T-helper 9 cell (primary cell): ENCODE measurements around the gene CLDN15.
"Not testable (repeated sequence)": the region's sequence is repeated elsewhere in the genome, so short reads cannot be mapped to it uniquely, and the experiment has no call there.

Experiments
- DNase-seq: peaks from one replicate; pipeline ENCODE4 v3.0.0-alpha.2; 2020

Gene CLDN15

DNA sequence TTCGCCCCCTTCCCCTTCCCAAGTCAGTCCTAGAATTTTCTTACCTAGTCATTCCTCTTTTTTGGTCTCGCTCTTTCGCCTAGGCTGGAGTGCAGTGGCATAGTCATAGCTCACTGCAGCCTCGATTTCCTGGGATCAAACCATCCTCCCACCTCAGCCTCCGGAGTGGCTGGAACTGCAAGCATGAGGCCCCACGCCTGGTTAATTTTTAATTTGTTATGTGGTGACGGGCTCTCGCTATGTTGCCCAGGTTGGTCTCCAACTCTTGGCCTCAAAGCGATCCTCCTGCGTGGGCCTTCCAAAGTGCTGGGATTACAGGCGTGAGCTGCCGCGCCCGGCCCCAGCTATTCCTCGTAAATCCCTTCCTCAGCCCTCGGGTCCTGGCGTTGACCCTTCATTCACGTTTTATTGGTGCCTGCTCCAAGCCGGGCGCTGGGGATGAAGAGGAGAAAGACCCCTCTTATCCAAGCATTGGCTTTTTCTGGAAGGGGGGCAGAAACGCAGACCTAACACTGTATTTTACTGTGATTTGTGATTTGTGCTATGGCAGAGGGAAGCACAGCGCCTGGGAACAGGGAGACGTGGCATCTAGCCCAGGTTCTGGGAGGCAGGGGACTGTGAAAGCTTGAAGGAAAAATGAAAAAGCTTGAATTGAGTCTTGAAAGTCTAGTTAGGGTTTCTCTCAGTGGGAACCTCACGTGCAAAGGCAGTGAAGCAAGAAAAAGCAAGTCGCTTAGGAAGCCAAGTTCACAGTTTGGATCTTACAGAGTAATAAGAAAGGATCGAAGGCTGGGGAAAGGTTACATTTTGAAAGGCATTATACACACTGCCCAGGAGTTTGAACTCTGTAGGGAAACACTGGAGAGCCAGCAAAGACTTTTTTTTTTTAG is 19.1 kb downstream of the CLDN15 start:
- no peak for DNase-seq

DNA sequence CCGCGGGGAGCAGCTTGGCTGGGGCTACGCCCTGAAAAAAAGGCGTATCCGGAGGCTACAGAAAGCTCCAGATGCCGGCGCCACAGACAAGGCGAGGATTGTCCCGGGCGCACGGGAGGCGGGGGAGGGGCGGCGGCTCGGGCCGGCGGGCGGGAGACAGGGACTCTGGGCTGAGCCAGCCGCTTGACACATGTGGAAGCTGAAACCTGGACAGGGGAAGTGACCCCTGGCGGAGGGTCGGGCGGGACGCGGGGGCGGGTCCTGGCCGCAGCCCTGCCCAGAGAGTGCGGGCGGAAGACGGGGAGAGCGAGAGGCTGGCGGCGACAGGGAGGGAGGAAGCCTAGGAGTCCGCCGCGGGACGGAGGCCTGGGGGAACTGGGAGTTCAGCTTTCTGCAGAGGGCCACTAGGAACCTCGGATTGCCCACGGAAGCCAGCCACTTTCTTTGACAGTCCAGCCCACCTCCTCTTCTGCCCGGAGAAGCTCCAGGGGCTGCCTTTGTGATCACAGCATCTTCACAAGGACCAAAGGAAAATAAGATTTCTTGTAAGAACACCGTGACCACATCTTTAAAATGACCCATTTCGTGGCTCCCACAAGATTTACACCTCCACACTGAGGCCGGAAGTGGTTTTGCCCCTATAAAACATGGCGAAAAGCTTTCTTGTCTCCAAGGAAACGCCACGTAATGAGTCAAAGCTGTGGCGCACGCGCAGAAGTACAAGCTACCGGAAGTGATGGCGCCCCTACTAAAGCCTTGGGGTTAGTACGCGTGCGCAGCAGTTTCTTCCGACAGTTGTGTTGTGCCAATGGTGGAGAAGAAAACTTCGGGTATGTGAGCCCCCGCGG is 20.0 kb downstream of the CLDN15 start, which contains the start of the genes PLOD3 and ZNHIT1:
TSS of gene PLOD3 (minus strand) at position 194 of the 848 bp plus-strand sequence. CDS start 307 bp downstream, outside the sequence.
TSS of gene ZNHIT1 (plus strand) at position 778 of the 848 bp plus-strand sequence. CDS start at position 809, 31 bp downstream.
- peak; percentile 92 for DNase-seq

DNA sequence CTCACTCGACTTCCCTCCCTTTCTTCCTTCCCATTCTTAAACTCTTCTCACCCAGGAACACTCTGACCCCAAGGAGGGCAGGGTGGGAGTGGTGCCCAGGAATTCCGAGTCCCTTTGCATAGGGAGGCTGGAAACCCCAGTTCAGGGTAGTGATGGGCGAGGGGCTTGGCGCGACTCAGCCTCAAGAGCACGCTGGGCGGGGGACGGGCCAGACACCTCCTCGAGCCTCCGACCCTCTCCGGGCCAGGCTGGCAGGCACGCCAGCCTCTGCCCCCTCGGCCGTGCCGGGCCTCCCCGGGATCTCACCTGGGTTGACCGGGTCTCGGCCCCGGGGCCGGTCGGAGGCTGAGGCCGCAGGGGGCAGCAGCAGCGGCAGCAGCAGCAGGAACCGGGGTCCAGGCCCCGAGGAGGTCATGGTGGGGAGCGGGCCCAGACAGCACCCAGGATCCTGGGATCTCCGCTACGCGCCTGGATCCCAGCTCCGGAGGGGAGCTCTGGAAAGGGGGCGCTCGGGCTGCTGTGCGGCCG is 20.7 kb downstream of the CLDN15 start:
- no peak for DNase-seq

DNA sequence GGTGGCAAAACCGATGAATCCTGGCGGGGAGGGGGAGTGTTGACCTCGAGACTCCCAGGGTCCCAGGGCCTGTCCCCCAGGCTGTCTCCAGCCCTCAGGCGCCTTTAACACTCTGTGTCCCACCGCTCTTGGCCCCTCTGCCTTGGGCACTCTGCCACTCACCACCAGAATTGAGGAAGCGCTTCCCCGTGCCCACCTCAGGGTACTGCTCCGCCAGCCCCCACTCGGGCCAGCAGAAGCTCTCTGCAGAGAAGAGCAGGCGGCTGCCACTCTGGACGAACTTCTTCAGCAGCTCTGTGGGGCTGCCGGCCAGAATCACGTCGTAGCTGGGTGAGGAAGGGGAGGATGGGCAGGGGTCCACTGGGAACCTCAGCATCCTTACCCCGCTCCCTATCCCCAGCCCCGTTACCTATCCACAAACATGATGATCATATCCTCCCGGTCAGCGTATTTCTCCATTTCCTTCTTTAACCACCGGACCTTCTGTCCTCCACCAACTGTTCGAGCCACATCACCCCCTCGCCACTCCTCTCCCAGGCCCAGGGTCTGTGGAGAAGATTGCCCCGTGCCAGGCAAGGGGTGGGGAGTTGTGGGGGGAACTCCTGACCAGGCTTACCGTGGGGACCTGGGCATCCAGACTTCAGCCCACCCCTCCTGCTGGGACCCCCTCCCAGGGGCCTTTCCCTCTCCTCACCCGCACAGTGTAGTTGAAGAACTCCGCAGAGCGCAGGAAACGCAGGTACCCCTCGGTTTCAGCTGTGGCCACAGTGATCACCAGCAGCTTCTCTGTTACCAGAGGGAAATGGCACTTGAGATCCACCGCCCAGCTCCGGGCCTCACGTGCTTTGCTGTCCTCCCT is 21.4 kb downstream of the CLDN15 start:
- no peak for DNase-seq

DNA sequence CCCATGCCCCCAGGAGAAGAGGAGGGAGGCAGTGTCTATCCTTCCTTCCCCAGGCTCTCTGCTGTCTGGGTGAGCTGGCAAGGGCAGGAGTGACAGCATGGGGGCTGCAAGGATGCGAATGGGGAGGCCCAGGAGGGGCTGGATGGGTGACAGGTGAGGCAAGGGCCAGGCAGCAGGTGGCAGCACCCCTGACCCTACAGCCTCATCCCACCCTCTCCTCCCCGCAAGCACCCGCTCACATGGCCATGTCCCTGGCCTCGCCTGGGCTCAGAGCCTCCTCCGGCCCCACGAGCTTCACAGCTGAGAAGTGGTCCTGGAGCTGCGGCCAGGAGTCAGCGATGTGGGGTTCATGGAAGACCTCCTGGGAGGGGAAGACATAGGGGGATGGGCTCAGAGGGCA is 25.6 kb downstream of the CLDN15 start:
- no peak for DNase-seq

DNA sequence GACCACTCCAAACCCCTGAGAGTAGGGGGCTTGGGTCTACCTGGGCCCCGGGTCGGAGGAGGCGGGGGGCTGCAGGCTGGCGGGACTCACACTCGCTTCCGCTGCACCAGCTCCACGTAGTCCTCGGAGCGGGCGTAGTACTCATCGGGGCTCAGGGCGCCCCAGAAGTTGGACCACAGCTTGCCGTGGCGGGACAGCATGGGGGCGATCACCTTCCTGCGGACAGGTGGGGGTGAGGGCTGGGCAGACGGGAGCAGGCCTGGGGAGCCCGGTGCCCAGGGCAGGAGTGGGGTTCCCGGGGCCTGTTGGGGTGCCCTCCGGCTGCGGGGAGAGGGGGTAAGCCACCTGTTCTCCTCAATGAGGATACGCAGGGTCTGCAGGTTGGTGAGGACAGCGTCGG is 26.1 kb downstream of the CLDN15 start:
- DNase-seq = no peak

DNA sequence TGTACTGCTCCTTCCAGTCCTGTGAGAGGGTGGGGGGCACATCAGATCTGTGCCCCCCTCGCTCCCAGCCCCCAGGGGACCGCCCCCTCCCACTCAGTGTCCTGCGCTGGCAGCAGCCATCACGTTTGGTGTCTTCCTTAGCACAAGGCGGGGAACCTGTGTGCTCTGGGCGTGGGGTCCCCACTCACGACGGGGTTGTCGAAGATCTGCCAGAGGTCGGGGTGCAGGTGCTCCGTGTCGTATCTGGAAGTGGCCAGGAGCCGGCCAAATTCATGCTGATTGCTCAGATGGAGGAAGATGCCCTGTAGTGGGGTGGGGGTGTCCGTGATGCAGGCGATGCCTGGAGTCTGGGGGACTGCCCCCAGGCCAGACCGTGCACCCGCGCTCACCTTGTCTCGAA is 27.5 kb downstream of the CLDN15 start:
- no peak for DNase-seq

DNA sequence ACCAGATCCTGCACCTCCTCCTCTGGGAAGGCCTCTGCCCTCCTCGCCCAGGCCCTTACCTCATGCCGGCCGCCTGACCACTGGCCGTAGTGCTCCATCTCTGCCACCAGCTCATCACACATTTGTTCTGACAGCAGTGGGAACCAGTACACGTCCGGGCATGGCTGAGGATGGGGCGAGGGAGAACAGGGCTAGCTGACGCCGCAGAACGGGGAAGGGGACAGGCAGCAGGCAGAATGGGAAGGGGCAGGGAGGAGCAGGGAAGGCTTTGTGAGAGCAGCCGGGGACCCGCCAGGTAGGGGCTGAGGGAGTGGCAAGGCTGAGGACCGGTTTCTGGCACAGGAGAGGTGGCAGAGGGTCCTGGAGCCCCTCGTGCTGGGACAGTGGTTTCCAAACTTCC is 28.8 kb downstream of the CLDN15 start:
- DNase-seq = no peak

DNA sequence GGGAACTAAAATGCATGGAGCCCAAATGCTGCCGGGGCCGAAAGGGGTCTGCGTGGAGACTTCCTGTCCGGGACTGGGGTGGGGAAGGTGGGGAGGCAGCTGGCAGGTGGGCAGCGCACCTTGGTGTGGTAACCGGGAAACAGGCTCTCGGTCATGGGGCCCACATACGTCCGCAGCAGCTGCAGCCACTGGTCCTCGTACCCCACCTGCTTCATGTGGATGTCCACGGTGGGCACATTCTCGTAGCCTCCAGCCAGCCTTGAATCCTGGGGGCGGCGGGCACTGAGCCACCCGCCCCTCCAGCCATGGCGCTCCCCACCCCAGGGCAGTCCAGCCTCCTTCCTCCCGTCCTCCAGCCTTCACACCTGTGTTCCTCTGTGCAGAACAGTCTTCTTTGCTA is 30.1 kb downstream of the CLDN15 start:
- DNase-seq = no peak

DNA sequence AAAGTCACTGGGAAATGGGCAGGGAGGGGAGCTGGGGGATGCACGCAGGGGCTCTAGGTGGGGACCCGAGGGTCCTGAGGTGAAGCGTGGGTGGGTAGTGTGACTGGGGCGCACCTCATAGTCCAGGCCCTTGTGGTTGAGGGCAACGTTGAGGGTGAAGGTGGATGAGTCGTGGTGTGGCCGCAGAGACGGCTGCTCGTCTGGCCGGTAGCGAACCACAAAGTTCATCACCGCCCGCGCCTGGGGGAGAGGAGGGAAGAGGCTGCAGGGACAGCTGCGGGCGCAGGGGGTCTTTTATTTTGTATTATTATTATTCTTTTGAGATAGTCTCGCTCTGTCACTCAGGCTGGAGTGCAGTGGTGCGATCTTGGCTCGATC is 30.9 kb downstream of the CLDN15 start:
- no peak for DNase-seq

DNA sequence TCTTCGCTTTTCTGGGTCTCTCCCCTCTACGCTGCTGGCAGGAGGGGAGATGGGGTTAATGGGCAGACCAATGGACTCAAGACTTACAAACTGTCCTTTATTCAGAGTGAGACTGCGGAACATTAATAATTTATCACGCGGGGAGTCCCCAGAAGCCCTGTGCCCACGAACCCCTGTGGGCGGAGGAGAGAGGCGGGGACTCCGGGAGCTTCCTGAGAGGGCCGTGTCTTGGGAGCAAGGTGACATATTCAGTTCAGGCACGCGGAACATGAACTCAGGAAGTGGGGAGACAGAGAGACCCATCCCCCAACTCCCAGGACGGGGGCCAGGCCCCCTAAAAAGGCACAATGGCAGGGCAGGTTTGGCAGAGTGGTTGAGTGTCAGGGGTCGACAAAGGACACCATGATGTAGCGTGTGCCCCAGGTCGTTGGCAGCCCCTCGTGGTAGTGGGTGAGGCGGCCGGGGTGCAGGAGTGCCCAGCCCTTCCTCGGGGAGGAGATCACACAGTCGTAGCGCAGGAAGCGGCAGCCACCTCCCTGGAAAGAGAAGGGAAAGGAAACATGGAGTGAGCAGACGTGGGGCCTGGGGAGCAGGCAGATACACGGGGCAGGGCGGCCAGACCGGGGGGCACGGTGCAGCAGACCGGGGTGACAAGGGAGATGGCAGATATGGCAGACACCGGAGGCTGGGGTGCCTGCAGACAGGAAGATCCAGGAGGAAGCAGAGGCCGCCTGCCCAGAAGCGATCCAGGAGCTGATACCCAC is 31.5 kb downstream of the CLDN15 start:
- no peak for DNase-seq

DNA sequence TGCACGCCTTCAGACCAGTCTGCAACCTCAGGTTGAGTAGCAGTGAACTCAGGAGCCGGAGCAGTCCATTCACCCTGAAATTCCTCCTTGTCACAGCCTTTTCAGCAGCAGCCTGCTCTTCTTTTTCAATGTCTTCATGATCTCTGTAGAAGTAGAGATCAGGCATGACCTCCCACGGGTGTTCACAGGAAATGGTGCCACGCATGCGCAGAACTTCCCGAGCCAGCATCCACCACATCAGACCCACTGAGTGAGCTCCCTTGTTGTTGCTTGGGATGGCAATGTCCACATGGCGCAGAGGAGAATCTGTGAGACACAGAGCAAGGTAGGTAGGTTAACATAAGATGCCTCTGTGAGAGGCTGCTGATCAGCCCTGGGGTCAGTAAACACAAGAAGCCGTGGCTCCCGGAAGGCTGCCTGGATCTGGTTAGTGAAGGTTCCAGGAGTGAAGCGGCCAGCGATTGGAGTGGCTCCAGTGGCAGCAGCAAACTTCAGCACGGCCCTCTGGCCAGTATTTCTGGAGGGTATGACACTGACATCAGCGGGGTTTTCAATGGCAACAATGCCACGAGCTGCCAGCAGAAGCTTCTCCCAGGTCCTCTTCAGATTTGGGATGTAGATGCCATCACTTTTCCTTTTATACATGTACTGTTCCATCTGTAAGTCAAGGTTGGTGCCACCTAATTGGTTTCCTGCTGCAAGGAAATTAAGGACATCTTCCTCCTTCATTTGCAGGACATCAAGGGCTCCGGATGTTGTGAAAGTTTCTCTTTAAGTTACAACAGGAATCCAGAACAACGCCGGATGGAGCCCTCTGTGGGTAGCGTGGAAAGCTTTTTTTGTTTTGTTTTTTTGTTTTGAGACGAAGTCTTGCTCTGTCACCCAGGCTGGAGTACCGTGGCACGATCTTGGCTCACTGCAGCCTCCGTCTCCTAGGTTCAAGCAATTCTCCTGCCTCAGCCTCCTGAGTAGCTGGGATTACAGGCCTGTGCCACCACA is 33.6 kb downstream of the CLDN15 start:
- DNase-seq = not testable (repeated sequence)

DNA sequence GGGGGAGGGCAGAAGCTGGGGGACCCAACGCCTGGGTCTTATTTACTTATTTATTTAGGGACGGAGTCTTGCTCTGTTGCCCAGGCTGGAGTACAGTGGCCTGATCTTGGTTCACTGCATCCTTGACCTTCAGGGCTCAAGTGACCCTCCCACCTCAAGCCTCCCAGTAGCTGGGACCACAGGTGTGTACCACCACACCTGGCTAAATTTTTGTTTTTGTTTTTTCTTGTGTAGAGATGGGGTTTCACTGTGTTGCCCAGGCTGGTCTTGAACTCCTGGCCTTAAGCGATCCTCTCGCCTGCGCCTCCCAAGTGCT is 35.0 kb downstream of the CLDN15 start:
- no peak for DNase-seq

DNA sequence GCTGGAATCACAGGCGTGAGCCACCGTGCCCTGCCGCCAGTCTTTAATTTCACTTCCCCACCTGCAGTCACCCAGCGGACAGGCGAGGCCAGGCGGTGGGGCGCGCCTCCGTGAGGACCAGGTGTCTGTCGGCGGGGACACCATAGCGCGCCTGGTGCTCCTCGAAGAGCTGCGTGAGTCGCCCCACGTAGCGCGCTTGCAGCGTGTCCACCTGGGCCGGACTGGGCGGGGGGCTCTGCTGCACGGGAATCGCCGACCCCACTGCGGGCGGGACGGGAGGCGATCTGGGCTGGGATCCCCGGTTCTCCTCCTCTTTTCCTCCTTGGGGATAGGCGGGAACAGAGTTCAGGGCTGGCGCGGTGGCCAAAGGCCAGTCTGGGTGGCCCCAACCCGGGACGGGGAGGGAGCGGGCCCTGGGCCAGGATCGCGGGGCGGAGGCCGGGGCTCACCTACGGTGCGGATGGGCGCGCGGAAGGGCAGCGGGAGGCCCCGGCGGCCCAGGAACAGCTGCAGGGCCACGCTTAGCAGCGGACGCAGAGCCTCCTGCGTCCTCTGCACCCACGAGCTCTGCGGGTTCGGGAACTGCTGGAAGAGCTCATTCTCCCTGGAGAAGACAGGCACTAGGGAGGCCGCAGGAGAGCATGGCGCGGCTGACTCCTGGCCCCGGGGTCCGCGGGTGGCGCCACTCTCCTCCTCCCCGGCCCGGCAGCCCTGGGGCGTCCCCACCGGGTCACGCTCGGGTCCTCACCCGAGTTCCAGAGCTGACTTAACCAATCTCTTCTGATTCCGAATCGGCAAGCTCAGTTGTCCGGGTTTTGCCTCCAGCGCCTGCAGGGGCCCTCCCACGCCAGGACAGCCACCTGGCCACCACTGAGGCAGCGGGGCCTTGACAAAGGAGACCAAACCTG is 35.7 kb downstream of the CLDN15 start:
- DNase-seq = no peak

DNA sequence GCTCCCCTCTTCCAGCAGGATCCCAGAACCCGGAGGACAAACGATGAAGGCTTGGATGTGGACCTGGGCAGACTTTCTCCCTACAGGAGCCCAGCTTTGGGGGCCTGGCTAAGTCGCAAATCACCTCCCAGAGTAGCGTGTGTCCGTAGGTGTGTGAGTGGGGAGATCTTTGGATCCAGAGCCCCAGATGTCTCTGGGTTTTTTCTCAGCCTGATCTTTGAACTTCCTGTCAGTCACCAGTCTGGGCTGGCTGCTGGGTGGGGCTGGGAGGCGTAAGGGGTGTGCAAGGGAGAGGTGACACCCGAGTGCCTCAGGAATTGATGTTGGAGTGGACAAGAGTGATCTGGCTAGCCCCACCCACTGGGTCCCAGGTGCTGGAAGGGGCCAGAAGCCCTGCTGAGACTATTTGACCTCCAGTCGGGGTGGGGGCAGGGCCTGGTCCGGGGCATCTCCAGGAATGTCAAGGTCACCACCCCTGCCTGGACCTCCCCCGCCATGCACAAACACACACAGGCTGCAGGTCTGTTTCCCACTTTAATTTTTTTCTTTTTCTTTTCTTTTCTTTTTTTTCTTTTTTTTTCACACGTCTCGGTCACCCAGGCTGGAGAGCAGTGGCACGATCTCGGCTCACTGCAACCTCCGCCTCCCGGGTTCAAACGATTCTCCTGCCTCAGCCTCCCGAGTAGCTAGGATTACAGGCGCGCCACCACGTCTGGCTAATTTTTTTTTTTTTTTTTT is 36.6 kb downstream of the CLDN15 start, which contains the start of gene MOGAT3:
TSS of gene MOGAT3 (minus strand) at position 175 of the 738 bp plus-strand sequence. CDS start 182 bp downstream, outside the sequence.
- DNase-seq = no peak

DNA sequence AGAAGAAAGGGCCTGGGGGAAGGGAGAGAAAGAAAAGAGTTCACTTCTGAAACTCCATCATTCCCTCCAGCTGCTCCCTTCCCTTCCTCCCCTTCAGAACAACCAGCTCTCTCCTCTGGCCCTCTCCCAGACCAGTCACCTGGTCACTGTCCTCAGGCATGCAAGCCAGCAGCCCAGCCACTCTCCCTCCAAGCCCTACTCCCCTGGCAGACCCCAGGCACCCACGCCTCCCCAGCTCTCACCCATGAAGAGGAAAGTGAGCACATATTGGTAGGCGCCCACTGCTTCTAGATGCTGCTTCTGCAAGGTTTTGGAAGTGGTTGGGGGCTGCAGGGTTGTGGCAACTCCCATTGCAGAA is 37.1 kb downstream of the CLDN15 start:
- no peak for DNase-seq

DNA sequence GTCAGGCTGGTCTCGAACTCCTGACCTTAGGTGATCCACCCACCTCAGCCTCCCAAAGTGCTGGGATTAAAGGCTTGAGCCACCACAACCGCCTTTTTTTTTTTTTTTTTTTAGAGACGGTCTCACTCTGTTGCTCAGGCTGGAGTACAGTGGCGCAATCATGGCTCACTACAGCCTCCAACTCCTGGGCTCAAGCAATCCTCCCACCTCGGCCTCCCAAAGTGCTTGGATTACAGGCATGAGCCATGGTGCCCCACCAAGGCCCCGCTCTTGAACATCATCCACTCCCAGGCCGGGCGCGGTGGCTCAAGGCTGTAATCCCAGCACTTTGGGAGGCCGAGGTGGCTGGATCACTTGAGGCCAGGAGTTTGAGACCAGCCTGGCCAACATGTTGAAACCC is 38.1 kb downstream of the CLDN15 start:
- not testable (repeated sequence) for DNase-seq

DNA sequence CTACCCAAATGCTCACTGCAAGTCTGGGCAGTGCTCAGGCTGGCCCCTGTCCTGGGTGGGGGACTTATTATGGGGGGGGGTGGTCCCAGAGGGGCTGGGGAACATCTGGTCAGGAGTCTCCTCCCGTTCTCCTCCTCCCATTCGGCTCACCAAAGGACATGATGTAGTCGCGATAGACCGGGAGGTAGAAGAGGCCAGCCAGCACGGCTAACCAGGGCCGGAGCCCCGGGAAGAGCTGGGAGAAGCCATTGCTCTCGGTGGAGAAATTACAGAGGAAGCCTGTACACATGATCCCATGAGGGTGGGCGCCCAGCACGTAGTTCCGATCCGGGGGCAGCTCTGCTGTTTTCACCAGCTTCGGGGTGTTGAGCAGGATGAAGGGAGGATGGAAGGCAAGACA is 39.1 kb downstream of the CLDN15 start:
- DNase-seq = no peak

DNA sequence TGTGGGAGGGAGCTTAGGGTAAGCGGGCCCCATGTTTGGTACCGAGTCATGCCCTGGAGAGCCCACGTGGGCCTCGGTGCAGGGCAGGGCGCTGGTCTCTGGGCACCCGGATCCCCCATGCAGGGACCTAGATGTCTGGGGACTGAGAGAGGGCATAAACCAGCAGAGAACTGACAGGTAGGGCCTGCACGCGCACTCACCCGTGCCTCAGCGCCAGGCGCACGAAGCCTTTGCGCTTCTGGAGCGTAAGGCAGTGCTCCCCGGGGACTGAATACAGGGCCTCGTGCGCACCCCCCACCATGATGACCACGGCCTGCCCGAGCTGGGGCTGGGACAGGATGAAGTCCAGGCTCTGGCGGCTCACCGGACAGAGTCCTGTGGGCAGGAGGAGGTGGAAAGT is 39.6 kb downstream of the CLDN15 start:
- no peak for DNase-seq
